SK-N-SH (cell line): Measurements from ENCODE around the gene F7.

Source experiments
- CTCF ChIP-seq: fragments of 200-600 bp; sonication (generic); IDR thresholded peaks from 2 replicates; pipeline ENCODE4 v1.6.1; 2017; ENCODE audit warnings: antibody characterized with exemption, mild to moderate bottlenecking, moderate library complexity
- REST ChIP-seq: IDR thresholded peaks from 2 replicates; pipeline ENCODE4 v1.6.1; 2012; ENCODE audit warnings: mild to moderate bottlenecking, low read depth, low read length, moderate library complexity

GRCh38 chr13:113084943-113085540 is 20.5 kb upstream of the F7 start:
- TF ChIP-seq REST (no peak), CTCF (no peak)
